ENCODE measurements around the gene TMEM132D.
A peak's percentile ranks its signal among the peaks of the same experiment; 100 is the strongest.

Gene TMEM132D

DNA sequence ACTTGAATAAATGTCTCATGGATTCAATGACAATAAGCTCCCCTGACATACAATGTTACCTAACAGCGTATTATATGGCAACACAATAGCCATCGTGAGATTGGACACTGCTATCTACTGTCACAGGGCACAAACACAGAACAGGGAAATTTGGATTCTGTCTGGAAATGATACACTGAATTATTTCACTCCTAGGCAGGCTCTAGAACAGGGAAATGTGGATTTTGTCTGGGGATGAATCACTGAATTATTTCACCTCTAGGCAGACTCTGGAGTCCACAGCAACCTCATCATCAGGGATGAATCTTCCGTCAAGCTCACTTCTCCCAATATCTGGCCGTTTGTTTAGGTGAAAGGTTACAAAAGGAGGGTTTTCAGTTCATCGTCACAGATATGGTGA, 288.8 kb downstream of the TMEM132D start:
- Mint-ChIP-seq H3K27ac (peak overlapping the region in 1 of 3 experiments; percentile 16), H3K36me3 (ENCODE audit: low read depth) (no peaks in the 10 kb centered on the region), H3K4me3 (no peak overlapping the region), H3K4me1 (peaks cover 40% of the 10 kb centered on the region), H3K27me3 (ENCODE audit: low read depth) (peaks cover 14% of the 10 kb centered on the region), H3K9me3 (peaks cover 2% of the 10 kb centered on the region)
- TF ChIP-seq, protein P1, sequence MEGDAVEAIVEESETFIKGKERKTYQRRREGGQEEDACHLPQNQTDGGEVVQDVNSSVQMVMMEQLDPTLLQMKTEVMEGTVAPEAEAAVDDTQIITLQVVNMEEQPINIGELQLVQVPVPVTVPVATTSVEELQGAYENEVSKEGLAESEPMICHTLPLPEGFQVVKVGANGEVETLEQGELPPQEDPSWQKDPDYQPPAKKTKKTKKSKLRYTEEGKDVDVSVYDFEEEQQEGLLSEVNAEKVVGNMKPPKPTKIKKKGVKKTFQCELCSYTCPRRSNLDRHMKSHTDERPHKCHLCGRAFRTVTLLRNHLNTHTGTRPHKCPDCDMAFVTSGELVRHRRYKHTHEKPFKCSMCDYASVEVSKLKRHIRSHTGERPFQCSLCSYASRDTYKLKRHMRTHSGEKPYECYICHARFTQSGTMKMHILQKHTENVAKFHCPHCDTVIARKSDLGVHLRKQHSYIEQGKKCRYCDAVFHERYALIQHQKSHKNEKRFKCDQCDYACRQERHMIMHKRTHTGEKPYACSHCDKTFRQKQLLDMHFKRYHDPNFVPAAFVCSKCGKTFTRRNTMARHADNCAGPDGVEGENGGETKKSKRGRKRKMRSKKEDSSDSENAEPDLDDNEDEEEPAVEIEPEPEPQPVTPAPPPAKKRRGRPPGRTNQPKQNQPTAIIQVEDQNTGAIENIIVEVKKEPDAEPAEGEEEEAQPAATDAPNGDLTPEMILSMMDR (IDR thresholded peaks at IDR 0.05; ENCODE audit: unreplicated experiment in 3 of 3), result no peak

DNA sequence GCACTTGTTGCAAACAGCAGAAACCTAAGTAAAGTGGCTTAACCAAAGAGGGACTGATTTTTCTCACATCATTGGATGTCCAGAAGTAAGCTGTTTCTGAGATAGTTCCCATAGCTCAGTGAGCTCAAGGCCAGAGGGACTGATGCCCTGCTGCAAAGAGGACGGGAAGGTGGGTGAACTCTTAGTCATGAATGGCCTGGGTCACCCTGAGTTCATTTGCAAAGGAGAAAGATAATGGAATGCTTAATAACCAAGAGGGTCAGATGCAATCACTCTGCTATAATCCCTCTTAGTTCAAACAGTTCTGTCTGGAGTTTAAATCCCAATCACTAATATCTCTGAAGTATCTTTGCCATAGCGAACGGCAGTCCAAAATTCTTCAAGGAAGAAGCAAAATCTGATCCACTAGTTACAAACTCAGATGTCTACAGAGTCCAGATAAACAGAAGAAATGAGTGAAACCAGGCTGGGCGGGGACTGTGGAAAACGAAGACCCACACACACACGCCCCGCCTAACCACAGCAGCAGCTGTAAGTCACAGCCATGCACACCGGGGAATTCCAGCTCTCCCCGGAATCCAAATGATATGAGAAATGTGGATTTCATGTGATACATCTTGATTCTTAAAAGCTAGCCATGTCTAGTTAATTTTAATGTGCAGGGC, 289.5 kb downstream of the TMEM132D start:
- Mint-ChIP-seq H3K4me3 (no peak overlapping the region), H3K4me1 (peaks cover 40% of the 10 kb centered on the region), H3K27ac (peak overlapping the region in 1 of 3 experiments; percentile 16), H3K27me3 (ENCODE audit: low read depth) (peaks cover 14% of the 10 kb centered on the region), H3K9me3 (peaks cover 2% of the 10 kb centered on the region), H3K36me3 (ENCODE audit: low read depth) (no peaks in the 10 kb centered on the region)
- TF ChIP-seq, protein P1 (IDR thresholded peaks at IDR 0.05; ENCODE audit: unreplicated experiment in 3 of 3), result no peak

DNA sequence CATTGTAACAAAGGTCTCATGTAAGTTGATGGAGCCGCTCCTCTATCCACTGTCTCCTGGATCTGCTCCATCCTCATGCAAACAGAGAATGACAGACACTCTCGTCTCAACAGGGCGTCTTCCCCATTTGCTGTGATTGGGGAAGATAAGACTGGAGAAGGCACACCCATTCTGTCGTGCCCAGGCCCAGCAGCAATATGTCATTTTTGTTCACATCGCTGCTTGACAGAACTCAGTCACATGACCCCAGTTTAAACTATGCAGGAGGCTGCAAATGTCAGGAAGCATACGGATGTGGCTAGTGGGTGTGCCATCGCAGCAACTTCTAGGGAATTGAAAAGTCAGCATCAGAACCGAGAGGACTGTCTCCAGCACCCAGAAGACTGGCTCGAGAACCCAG, 290.5 kb downstream of the TMEM132D start:
- no peak overlapping the region for H3K27ac Mint-ChIP-seq
- H3K27me3 Mint-ChIP-seq (ENCODE audit: low read depth), result peaks cover 9% of the 10 kb centered on the region
- H3K4me1 Mint-ChIP-seq, result peaks cover 43% of the 10 kb centered on the region
- H3K4me3 Mint-ChIP-seq, result no peak overlapping the region
- TF ChIP-seq, protein P1 (IDR thresholded peaks at IDR 0.05; ENCODE audit: unreplicated experiment in 3 of 3), result no peak
- H3K9me3 Mint-ChIP-seq, result peaks cover 2% of the 10 kb centered on the region
- no peaks in the 10 kb centered on the region for H3K36me3 Mint-ChIP-seq (ENCODE audit: low read depth)

DNA sequence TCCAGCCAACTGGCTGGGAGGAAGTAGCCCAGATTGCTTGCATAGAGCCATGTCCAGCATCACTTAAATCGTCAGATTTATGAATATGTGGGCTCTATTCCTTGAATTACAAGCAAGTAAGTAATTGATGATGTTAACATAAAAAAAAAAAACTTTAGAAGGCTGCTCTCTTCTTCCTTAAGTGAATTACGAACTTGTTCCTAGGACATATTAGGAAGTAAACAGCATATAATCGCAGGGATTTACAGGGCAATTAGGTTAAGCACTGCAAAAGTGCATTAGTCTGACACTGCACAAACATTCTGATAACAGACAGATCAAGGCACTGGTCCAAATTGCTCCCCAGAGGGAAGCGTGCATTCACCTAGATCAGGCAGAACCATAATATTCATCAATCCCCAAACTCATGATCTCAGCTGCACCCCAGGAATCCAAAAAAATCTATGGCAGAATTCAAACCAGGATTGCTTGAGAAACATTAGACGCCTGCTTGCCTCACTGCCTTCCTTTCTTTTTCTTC, 293.2 kb downstream of the TMEM132D start:
- Mint-ChIP-seq H3K4me3 (peak overlapping the region in 1 of 3 experiments; percentile 7), H3K27ac (peak overlapping the region in 2 of 3 experiments; percentile 7 to 56), H3K36me3 (ENCODE audit: low read depth) (no peaks in the 10 kb centered on the region), H3K27me3 (ENCODE audit: low read depth) (peaks cover 9% of the 10 kb centered on the region), H3K4me1 (peaks cover 67% of the 10 kb centered on the region), H3K9me3 (no peaks in the 10 kb centered on the region)
- TF ChIP-seq, protein P1 (IDR thresholded peaks at IDR 0.05; ENCODE audit: unreplicated experiment in 3 of 3), result no peak

DNA sequence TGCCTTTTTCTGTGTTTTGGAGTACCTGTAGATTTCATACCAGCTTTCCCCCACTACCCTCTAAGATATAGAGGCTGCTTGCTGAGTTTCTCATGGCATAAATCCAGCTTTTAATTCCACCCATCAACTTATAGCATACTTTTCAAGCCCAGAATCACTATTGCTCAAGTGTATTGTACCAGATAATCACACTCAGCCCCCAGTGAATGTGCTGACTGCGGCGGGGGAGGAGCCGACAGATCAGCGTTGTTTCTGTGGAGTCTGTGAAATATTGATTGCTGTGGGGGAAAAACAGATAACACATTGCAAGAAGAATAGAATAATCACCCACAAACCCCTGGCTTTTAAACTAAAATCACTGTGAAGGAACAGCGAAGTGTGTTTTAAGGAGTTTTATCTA, 296.1 kb downstream of the TMEM132D start:
- peak overlapping the region; percentile 34 to 48 (median 39) for H3K27ac Mint-ChIP-seq
- H3K4me3 Mint-ChIP-seq, result peak overlapping the region in 1 of 3 experiments; percentile 23
- TF ChIP-seq, protein P1 (IDR thresholded peaks at IDR 0.05; ENCODE audit: unreplicated experiment in 3 of 3), result no peak
- no peaks in the 10 kb centered on the region for H3K36me3 Mint-ChIP-seq (ENCODE audit: low read depth)
- H3K27me3 Mint-ChIP-seq (ENCODE audit: low read depth), result peaks cover 9% of the 10 kb centered on the region
- peaks cover 55% of the 10 kb centered on the region for H3K4me1 Mint-ChIP-seq
- peaks cover 8% of the 10 kb centered on the region for H3K9me3 Mint-ChIP-seq

DNA sequence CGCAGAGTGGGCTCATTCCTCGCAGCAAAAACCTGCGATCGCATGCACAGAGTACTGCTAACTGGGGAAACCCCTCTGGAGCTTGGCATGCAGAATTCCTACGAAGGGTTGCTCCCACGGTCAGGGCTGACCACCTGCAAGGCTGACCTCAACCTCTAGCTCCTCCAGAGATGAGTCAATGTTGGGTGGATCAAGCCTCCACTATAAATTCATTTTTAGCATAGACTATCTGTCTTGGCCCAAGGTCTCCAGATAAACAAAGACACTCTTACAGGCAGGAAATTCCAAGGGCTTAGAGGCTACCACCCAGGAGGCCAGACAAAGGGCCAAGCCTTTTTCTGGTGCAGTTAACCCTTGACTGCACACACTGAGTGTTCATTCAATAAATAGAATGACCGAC, 296.5 kb downstream of the TMEM132D start:
- no peaks in the 10 kb centered on the region for H3K36me3 Mint-ChIP-seq (ENCODE audit: low read depth)
- peaks cover 9% of the 10 kb centered on the region for H3K9me3 Mint-ChIP-seq
- TF ChIP-seq, protein P1 (IDR thresholded peaks at IDR 0.05; ENCODE audit: unreplicated experiment in 3 of 3), result no peak
- H3K4me1 Mint-ChIP-seq, result peaks cover 54% of the 10 kb centered on the region
- H3K4me3 Mint-ChIP-seq, result peak overlapping the region in 1 of 3 experiments; percentile 23
- H3K27me3 Mint-ChIP-seq (ENCODE audit: low read depth), result peaks cover 9% of the 10 kb centered on the region
- H3K27ac Mint-ChIP-seq, result peak overlapping the region; percentile 34 to 48 (median 39)

Measured in nephron (organoid).